Measurements from ENCODE around the gene TUBGCP3. TPM values are rescaled to one million over a fixed set of nuclear protein-coding genes. Genes with fewer than 3 reads are reported as not detected.

Gene TUBGCP3
- total RNA-seq, 1 experiment from 2014 or later: 51.1 TPM

DNA sequence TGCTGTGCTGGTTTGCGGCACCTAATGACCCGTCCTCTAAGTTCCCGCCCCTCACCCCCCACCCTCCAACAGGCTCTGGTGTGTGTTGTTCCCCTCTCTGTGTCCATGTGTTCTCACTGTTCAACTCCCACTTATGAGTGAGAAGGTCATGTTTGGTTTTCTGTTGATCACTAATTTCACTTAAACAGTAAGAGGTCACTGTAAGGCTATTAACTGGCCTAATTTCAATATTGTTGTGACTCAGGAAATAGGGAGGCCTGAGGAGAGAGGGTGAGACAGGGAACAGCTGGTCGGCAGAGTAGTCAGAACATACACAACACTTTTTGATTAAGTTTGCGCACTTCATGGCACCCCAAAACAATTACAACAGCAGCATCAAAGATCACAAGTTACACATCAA, 15.6 kb downstream of the TUBGCP3 start:
- Mint-ChIP-seq H3K4me3 (ENCODE audit: unreplicated experiment) (no peak overlapping the region), H3K27ac (ENCODE audit: unreplicated experiment) (no peak overlapping the region), H3K36me3 (ENCODE audit: insufficient read depth, unreplicated experiment) (peaks cover 12% of the 10 kb centered on the region), H3K27me3 (ENCODE audit: insufficient read depth, unreplicated experiment) (no peaks in the 10 kb centered on the region), H3K4me1 (ENCODE audit: low read depth, unreplicated experiment) (peaks cover 16% of the 10 kb centered on the region), H3K9me3 (ENCODE audit: unreplicated experiment) (no peaks in the 10 kb centered on the region)
- peaks cover 3% of the 10 kb centered on the region; the same call in 1 of the 2 replicates for H3K36me3 ChIP-seq (ENCODE audit: control insufficient read depth, insufficient read depth, low read length)
- CTCF ChIA-PET: no interaction called here
- BruUV-seq (replicated peaks): no TSS peak
- intact Hi-C loops (cut with micrococcal nuclease; ENCODE audit: unreplicated experiment): no loop called here
- TF ChIP-seq, protein P1, sequence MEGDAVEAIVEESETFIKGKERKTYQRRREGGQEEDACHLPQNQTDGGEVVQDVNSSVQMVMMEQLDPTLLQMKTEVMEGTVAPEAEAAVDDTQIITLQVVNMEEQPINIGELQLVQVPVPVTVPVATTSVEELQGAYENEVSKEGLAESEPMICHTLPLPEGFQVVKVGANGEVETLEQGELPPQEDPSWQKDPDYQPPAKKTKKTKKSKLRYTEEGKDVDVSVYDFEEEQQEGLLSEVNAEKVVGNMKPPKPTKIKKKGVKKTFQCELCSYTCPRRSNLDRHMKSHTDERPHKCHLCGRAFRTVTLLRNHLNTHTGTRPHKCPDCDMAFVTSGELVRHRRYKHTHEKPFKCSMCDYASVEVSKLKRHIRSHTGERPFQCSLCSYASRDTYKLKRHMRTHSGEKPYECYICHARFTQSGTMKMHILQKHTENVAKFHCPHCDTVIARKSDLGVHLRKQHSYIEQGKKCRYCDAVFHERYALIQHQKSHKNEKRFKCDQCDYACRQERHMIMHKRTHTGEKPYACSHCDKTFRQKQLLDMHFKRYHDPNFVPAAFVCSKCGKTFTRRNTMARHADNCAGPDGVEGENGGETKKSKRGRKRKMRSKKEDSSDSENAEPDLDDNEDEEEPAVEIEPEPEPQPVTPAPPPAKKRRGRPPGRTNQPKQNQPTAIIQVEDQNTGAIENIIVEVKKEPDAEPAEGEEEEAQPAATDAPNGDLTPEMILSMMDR (IDR thresholded peaks at IDR 0.05; ENCODE audit: insufficient read depth in 1 of 2, low read depth in 1 of 2, low read length in 1 of 2, severe bottlenecking in 1 of 2, unreplicated experiment in 1 of 2): no peak
- no peaks in the 10 kb centered on the region for H3K4me1 ChIP-seq
- POLR2A ChIA-PET: no interaction called here
- no peak for DNase-seq
- no peak overlapping the region for H3K4me3 ChIP-seq (ENCODE audit: low read depth, low read length)
- no peaks in the 10 kb centered on the region for H3K27me3 ChIP-seq (replicated peaks; ENCODE audit: control insufficient read depth, insufficient read depth, low read length)
- no peaks in the 10 kb centered on the region for H3K9me3 ChIP-seq

DNA sequence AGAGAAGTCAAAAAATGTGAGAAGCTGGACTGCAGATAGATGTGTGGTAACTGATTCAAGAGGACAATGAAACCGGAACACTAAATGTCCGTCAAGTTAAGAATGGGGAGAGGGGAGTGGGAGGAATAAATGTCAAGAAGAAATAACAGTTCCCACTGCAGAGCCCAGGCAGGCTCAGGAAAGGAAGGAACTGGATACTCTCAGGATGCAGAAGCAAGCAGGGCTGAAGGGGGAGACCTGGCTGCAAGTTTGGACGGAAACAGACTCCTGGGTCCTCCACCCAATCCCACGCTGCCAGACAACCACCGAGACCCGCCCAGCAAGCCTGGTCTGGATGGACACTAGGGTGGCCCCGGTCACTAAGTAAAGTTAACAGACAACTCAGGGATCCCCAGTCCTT, 18.1 kb downstream of the TUBGCP3 start:
- Mint-ChIP-seq H3K9me3 (ENCODE audit: unreplicated experiment) (no peaks in the 10 kb centered on the region), H3K36me3 (ENCODE audit: insufficient read depth, unreplicated experiment) (peaks cover 11% of the 10 kb centered on the region), H3K4me1 (ENCODE audit: low read depth, unreplicated experiment) (no peaks in the 10 kb centered on the region), H3K4me3 (ENCODE audit: unreplicated experiment) (no peak overlapping the region), H3K27ac (ENCODE audit: unreplicated experiment) (no peak overlapping the region), H3K27me3 (ENCODE audit: insufficient read depth, unreplicated experiment) (no peaks in the 10 kb centered on the region)
- Histone ChIP-seq H3K4me1 (no peaks in the 10 kb centered on the region), H3K9me3 (no peaks in the 10 kb centered on the region), H3K4me3 (ENCODE audit: low read depth, low read length) (no peak overlapping the region), H3K27me3 (replicated peaks; ENCODE audit: control insufficient read depth, insufficient read depth, low read length) (no peaks in the 10 kb centered on the region), H3K36me3 (ENCODE audit: control insufficient read depth, insufficient read depth, low read length) (peaks cover 3% of the 10 kb centered on the region; the same call in 1 of the 2 replicates)
- TF ChIP-seq, protein P1 (IDR thresholded peaks at IDR 0.05; ENCODE audit: insufficient read depth in 1 of 2, low read depth in 1 of 2, low read length in 1 of 2, severe bottlenecking in 1 of 2, unreplicated experiment in 1 of 2): no peak
- no peak for DNase-seq
- POLR2A ChIA-PET: no interaction called here
- intact Hi-C loops (cut with micrococcal nuclease; ENCODE audit: unreplicated experiment): no loop called here
- CTCF ChIA-PET: no interaction called here
- no TSS peak for BruUV-seq (replicated peaks)

DNA sequence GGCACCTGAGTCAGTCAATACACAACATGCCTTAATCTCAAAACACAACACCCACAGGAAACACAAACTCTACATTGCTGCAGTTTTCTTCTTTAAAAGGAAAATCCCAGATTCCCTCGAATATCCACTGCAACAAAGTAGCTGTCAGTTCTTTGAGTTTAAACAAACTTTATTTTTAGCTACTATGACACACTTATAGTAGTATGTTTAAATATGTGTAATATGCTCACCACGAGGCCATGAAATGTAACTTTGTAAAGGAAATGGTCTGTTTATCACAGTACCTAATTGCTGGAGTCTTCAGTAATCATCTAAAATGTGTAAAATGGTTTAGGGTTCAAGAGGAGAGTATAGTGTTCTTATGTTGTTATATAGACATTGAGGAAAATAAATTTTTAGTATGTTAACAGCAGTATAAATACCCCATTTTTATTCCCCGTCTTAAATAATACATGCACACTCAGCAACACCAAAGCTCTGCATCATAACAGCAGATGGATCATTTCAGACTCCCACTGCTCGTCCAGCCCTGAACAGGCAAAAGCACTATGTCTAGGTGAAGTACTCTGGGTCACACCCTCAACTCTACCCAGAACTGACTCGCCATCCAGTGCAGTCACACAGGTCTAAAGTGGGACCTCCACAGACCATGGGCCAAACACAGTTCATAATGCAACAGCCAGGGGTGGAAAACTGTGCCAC, 20.6 kb downstream of the TUBGCP3 start:
- no peaks in the 10 kb centered on the region for H3K9me3 Mint-ChIP-seq (ENCODE audit: unreplicated experiment)

More for the DNA sequence above, 20.6 kb downstream of the TUBGCP3 start:
- Histone ChIP-seq H3K36me3 (ENCODE audit: control insufficient read depth, insufficient read depth, low read length) (peaks cover 5% of the 10 kb centered on the region; the same call in 1 of the 2 replicates), H3K4me1 (no peaks in the 10 kb centered on the region), H3K4me3 (ENCODE audit: low read depth, low read length) (no peak overlapping the region), H3K9me3 (no peaks in the 10 kb centered on the region), H3K27me3 (replicated peaks; ENCODE audit: control insufficient read depth, insufficient read depth, low read length) (no peaks in the 10 kb centered on the region)
- ChIA-PET CTCF (no interaction called here), POLR2A (no interaction called here)
- TF ChIP-seq, protein P1 (IDR thresholded peaks at IDR 0.05; ENCODE audit: insufficient read depth in 1 of 2, low read depth in 1 of 2, low read length in 1 of 2, severe bottlenecking in 1 of 2, unreplicated experiment in 1 of 2): no peak
- H3K27me3 Mint-ChIP-seq (ENCODE audit: insufficient read depth, unreplicated experiment): no peaks in the 10 kb centered on the region
- no peak for DNase-seq
- no peak overlapping the region for H3K27ac Mint-ChIP-seq (ENCODE audit: unreplicated experiment)
- peaks cover 30% of the 10 kb centered on the region for H3K36me3 Mint-ChIP-seq (ENCODE audit: insufficient read depth, unreplicated experiment)
- H3K4me3 Mint-ChIP-seq (ENCODE audit: unreplicated experiment): no peak overlapping the region
- intact Hi-C loops (cut with micrococcal nuclease; ENCODE audit: unreplicated experiment): no loop called here
- no peaks in the 10 kb centered on the region for H3K4me1 Mint-ChIP-seq (ENCODE audit: low read depth, unreplicated experiment)
- BruUV-seq (replicated peaks): no TSS peak

Data from Caco-2 (cell line).